ENCODE measurements around the gene OAS2. TPM values are rescaled to one million over a fixed set of nuclear protein-coding genes. Genes with fewer than 3 reads are reported as not detected.

OAS2 gene
- total RNA-seq, 2 donors from 2014 or later = 11.9 to 21.2 TPM

DNA sequence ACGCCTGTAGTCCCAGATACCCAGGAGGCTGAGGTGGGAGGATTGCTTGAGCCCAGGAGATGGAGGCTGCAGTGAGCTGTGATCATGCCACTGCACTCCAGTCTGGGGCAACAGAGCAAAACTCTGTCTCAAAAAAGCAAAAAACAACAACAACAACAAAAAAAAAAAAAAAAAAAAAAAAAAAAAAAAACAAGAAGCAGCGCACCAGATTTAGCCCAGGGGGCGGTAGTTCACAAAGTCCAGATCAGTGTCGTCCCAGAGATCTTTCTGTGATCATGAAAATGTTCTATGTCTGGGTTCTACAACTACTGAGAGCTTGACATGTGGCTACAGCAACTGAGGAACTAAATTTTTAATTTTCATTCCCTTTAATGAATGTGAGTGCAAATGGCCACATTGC is 27.4 kb downstream of the OAS2 start:
- no peaks in the 10 kb centered on the region for H3K9me3 ChIP-seq
- no peak overlapping the region for H3K4me3 ChIP-seq
- ATAC-seq (ENCODE audit: insufficient number of reproducible peaks, low FRiP score, low read depth) = no peak
- H3K27ac ChIP-seq = no peak overlapping the region
- TF ChIP-seq, protein P1, sequence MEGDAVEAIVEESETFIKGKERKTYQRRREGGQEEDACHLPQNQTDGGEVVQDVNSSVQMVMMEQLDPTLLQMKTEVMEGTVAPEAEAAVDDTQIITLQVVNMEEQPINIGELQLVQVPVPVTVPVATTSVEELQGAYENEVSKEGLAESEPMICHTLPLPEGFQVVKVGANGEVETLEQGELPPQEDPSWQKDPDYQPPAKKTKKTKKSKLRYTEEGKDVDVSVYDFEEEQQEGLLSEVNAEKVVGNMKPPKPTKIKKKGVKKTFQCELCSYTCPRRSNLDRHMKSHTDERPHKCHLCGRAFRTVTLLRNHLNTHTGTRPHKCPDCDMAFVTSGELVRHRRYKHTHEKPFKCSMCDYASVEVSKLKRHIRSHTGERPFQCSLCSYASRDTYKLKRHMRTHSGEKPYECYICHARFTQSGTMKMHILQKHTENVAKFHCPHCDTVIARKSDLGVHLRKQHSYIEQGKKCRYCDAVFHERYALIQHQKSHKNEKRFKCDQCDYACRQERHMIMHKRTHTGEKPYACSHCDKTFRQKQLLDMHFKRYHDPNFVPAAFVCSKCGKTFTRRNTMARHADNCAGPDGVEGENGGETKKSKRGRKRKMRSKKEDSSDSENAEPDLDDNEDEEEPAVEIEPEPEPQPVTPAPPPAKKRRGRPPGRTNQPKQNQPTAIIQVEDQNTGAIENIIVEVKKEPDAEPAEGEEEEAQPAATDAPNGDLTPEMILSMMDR (IDR thresholded peaks at IDR 0.05) = no peak
- no peak for DNase-seq (ENCODE audit: low spot score)
- H3K4me1 ChIP-seq (ENCODE audit: control insufficient read depth in 1 of 2, low read depth in 2 of 2) = no peaks in the 10 kb centered on the region
- H3K36me3 ChIP-seq = peaks cover 9% of the 10 kb centered on the region
- H3K27me3 ChIP-seq (replicated peaks; ENCODE audit: insufficient read depth) = no peaks in the 10 kb centered on the region

DNA sequence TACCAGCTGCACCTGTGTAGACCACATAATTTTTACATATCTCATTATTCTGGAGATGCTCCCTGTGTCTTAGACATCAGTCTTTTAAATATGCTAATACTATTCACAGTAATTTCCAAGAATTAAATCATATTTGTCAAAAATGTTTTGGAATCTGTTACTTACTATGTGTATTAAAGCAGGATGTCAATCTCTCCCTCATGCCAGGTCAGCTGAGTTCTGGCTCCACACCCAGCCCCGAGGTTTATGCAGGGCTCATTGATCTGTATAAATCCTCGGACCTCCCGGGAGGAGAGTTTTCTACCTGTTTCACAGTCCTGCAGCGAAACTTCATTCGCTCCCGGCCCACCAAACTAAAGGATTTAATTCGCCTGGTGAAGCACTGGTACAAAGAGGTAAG is 27.9 kb downstream of the OAS2 start:
- peaks cover 9% of the 10 kb centered on the region for H3K36me3 ChIP-seq
- no peak for DNase-seq (ENCODE audit: low spot score)
- ATAC-seq (ENCODE audit: insufficient number of reproducible peaks, low FRiP score, low read depth) = no peak

DNA sequence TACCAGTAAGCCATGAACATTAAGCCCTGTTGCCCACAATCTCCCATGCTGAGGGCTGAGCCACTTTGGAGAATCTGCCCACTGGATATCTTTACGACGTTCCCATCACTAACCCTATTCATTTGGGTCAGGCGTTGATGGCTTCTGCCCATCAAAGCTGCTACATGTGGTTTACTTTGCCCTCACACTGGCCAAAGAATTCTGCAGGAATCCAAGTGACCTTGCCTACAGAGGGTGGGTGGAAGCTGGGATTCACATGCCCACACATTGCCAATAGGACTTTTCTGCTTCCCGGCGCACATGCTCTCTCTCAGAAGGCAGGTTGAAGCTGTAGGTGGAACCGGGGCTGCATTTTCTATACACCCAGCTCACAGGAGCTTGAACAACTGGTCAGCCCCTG is 28.3 kb downstream of the OAS2 start:
- Histone ChIP-seq H3K4me1 (ENCODE audit: control insufficient read depth in 1 of 2, low read depth in 2 of 2) (no peaks in the 10 kb centered on the region), H3K9me3 (no peaks in the 10 kb centered on the region), H3K36me3 (peaks cover 9% of the 10 kb centered on the region), H3K27me3 (replicated peaks; ENCODE audit: insufficient read depth) (no peaks in the 10 kb centered on the region), H3K4me3 (no peak overlapping the region), H3K27ac (no peak overlapping the region)
- DNase-seq (ENCODE audit: low spot score) = no peak
- TF ChIP-seq, protein P1 (IDR thresholded peaks at IDR 0.05) = no peak
- ATAC-seq (ENCODE audit: insufficient number of reproducible peaks, low FRiP score, low read depth) = no peak

More for the DNA sequence above, 27.9 kb downstream of the OAS2 start:
- TF ChIP-seq, protein P1 (IDR thresholded peaks at IDR 0.05) = no peak
- Histone ChIP-seq H3K4me3 (no peak overlapping the region), H3K27me3 (replicated peaks; ENCODE audit: insufficient read depth) (no peaks in the 10 kb centered on the region), H3K4me1 (ENCODE audit: control insufficient read depth in 1 of 2, low read depth in 2 of 2) (no peaks in the 10 kb centered on the region), H3K27ac (no peak overlapping the region), H3K9me3 (no peaks in the 10 kb centered on the region)

DNA sequence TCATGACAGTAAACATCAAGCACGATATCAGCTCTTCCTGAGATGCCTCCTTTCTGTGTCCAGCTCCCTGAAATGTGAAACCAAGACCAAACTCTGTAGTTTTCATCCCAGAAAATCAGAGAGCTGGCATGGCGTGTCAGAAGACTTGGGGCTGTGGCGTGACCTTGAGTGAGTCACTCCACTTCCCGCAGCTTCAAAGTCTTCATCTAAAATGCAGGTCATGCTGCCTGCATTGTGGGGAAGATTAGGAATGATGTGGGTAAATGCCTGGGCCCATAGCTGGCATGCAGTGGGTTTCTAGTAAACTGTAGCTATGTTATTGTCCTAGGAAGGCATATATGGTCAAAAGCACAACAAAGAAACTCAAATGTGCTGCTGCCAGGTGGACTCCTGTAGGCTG is 28.8 kb downstream of the OAS2 start:
- Histone ChIP-seq H3K36me3 (peaks cover 9% of the 10 kb centered on the region), H3K27me3 (replicated peaks; ENCODE audit: insufficient read depth) (no peaks in the 10 kb centered on the region), H3K4me1 (ENCODE audit: control insufficient read depth in 1 of 2, low read depth in 2 of 2) (no peaks in the 10 kb centered on the region), H3K9me3 (no peaks in the 10 kb centered on the region), H3K27ac (no peak overlapping the region), H3K4me3 (no peak overlapping the region)
- DNase-seq (ENCODE audit: low spot score) = no peak
- ATAC-seq (ENCODE audit: insufficient number of reproducible peaks, low FRiP score, low read depth) = no peak
- TF ChIP-seq, protein P1 (IDR thresholded peaks at IDR 0.05) = no peak

DNA sequence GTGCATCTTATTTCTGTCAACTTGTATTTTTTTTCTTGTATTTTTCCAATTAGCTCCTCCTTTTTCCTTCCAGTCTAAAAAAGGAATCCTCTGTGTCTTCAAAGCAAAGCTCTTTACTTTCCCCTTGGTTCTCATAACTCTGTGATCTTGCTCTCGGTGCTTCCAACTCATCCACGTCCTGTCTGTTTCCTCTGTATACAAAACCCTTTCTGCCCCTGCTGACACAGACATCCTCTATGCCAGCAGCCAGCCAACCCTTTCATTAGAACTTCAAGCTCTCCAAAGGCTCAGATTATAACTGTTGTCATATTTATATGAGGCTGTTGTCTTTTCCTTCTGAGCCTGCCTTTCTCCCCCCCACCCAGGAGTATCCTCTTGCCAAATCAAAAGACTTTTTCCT is 32.4 kb downstream of the OAS2 start:
- no peak for DNase-seq (ENCODE audit: low spot score)
- TF ChIP-seq, protein P1 (IDR thresholded peaks at IDR 0.05) = no peak
- no peak for ATAC-seq (ENCODE audit: insufficient number of reproducible peaks, low FRiP score, low read depth)
- H3K27ac ChIP-seq = no peak overlapping the region
- no peak overlapping the region for H3K4me3 ChIP-seq
- H3K36me3 ChIP-seq = peaks cover 6% of the 10 kb centered on the region
- no peaks in the 10 kb centered on the region for H3K9me3 ChIP-seq
- no peaks in the 10 kb centered on the region for H3K27me3 ChIP-seq (replicated peaks; ENCODE audit: insufficient read depth)
- H3K4me1 ChIP-seq (ENCODE audit: control insufficient read depth in 1 of 2, low read depth in 2 of 2) = no peaks in the 10 kb centered on the region

Measured in thoracic aorta (tissue), 2 donors.